Stomach (tissue), 9 donors: ENCODE results near the gene BAZ1A. TPM values are rescaled to one million over a fixed set of nuclear protein-coding genes. Genes with fewer than 3 reads are reported as not detected.

Experiments
- DNase-seq, 2 donors: peaks; one replicate each; pipeline versions ENCODE4 v3.0.0 to v3.0.0-alpha.2; 2013 to 2019
- H3K27ac ChIP-seq, 5 donors: fragments of 200-600 bp in 4 of 5; sonication (generic) in 4 of 5; one replicate each; pipeline ENCODE4 v1.5.1; 2013 to 2019; ENCODE audit warnings: mild to moderate bottlenecking in 1 of 5, moderate library complexity in 1 of 5
- H3K27me3 ChIP-seq, 3 donors: fragments of 200-600 bp; sonication (generic); one replicate each; pipeline ENCODE4 v1.5.1; 2017 to 2019; ENCODE audit warnings: mixed run types in 1 of 3
- H3K36me3 ChIP-seq, 4 donors: fragments of 200-600 bp; sonication (generic); 1 replicate in 3 of 4; 2 replicates in 1 of 4; pipeline ENCODE4 v1.5.1; 2016 to 2019
- H3K4me1 ChIP-seq, 4 donors: fragments of 200-600 bp; sonication (generic); one replicate each; pipeline ENCODE4 v1.5.1; 2016 to 2019
- H3K4me3 ChIP-seq, 4 donors: fragments of 200-600 bp; sonication (generic) in 3 of 4; one replicate each; pipeline ENCODE4 v1.5.1; 2016 to 2019; ENCODE audit warnings: mild to moderate bottlenecking in 1 of 4
- H3K9me3 ChIP-seq, 4 donors: fragments of 200-600 bp; sonication (generic); one replicate each; pipeline ENCODE4 v1.5.1; 2016 to 2019
- CTCF ChIP-seq, 7 experiments: fragments of 450-650 bp in 4 of 7; fragments of 200-600 bp in 3 of 7; sonication (generic) in 3 of 7; IDR thresholded peaks; one replicate each; pipeline ENCODE4 v1.5.1; 2016 to 2019; ENCODE audit warnings: antibody characterized with exemption in 7 of 7, control low read depth in 2 of 7, mild to moderate bottlenecking in 1 of 7
- EP300 ChIP-seq: sonication (generic); formaldehyde crosslinking; IDR thresholded peaks from one replicate; pipeline ENCODE4 v1.6.1; 2017; ENCODE audit warnings: antibody characterized with exemption
- POLR2A ChIP-seq, 4 donors: fragments of 450-650 bp; IDR thresholded peaks; one replicate each; pipeline ENCODE4 v1.6.1; 2016; ENCODE audit warnings: antibody characterized with exemption in 4 of 4, control low read depth in 2 of 4, mild to moderate bottlenecking in 1 of 4, moderate library complexity in 1 of 4
- POLR2AphosphoS5 ChIP-seq, 3 donors: sonication (generic); formaldehyde crosslinking; IDR thresholded peaks; one replicate each; pipeline ENCODE4 v1.6.1; 2016; ENCODE audit warnings: antibody characterized with exemption in 3 of 3
- WGBS, 5 donors: extraction: QIAGEN DNeasy Blood & Tissue Kit in 3 of 5; methylation state at CpG; one replicate each; pipeline versions ENCODE4 v1.1.5 to v1.1.7; 2013 to 2018; 5-methylcytosine and 5-hydroxymethylcytosine counted together
- intact Hi-C: fragments of 100-400 bp; cut with DNase I; formaldehyde crosslinking; loops from one replicate; pipeline ENCODE4 v1.15.1; 2023; ENCODE audit warnings: low total_unique reads
- polyA plus RNA-seq, 3 donors: library from polyadenylated mRNA; stranded (reverse); fragments of 200-250 nt; gene quantifications; one replicate each; pipeline ENCODE4 v1.2.3, GENCODE V29; 2013
- total RNA-seq, 5 donors: library from RNA; depleted of rRNA; stranded (reverse); fragments of >200 nt; gene quantifications; one replicate each; pipeline versions ENCODE4 v1.1.0 to v1.2.3, GENCODE V29; 2014 to 2016
- donor health status: healthy with polysubstance abuse.
- donor health status: Bipolar disorder and iron deficiency.
- donor health status: healthy.

BAZ1A gene
- total and polyA plus RNA-seq, 8 donors, result 13.3 to 110 (median 31.6) TPM

GRCh38 chr14:34826661-34827060 lies 48.5 kb downstream of the BAZ1A start:
- 95 to 98% (median 97%) methylated on average over 2 of the region's 2 CpGs for WGBS, 5 donors
- TF ChIP-seq POLR2AphosphoS5 (IDR thresholded peaks at IDR 0.05) (no peak), CTCF (IDR thresholded peaks at IDR 0.05) (no peak), POLR2A (IDR thresholded peaks at IDR 0.05) (no peak), EP300 (no peak)

GRCh38 chr14:34824826-34825225 lies 50.3 kb downstream of the BAZ1A start:
- TF ChIP-seq EP300 (no peak), CTCF (IDR thresholded peaks at IDR 0.05) (no peak), POLR2AphosphoS5 (IDR thresholded peaks at IDR 0.05) (no peak), POLR2A (IDR thresholded peaks at IDR 0.05) (no peak)
- Histone ChIP-seq H3K4me1 (no peaks in the 10 kb centered on the region), H3K36me3 (peaks cover 0 to 52% (median 39%) of the 10 kb centered on the region in 4 donors), H3K4me3 (no peak overlapping the region), H3K9me3 (no peaks in the 10 kb centered on the region), H3K27ac (no peak overlapping the region), H3K27me3 (no peaks in the 10 kb centered on the region)
- intact Hi-C loops, result no loop called here
- no peak for DNase-seq
- WGBS, 5 donors, result 90 to 94% (median 92%) methylated on average over 3 of the region's 3 CpGs

More at GRCh38 chr14:34826661-34827060, 48.5 kb downstream of the BAZ1A start:
- Histone ChIP-seq H3K27me3 (no peaks in the 10 kb centered on the region), H3K4me3 (no peak overlapping the region), H3K36me3 (peaks cover 0 to 41% (median 31%) of the 10 kb centered on the region in 4 donors), H3K27ac (no peak overlapping the region), H3K4me1 (no peaks in the 10 kb centered on the region), H3K9me3 (no peaks in the 10 kb centered on the region)
- intact Hi-C loops, result no loop called here
- DNase-seq, result no peak

GRCh38 chr14:34824256-34824655 lies 50.9 kb downstream of the BAZ1A start:
- H3K27me3 ChIP-seq, result no peaks in the 10 kb centered on the region
- intact Hi-C loops, result no loop called here
- H3K4me3 ChIP-seq, result no peak overlapping the region
- H3K9me3 ChIP-seq, result no peaks in the 10 kb centered on the region
- H3K4me1 ChIP-seq, result no peaks in the 10 kb centered on the region
- 82 to 100% (median 91%) methylated on average over 1 of the region's 1 CpG for WGBS, 5 donors
- H3K36me3 ChIP-seq, result peaks cover 0 to 55% (median 43%) of the 10 kb centered on the region in 4 donors
- no peak overlapping the region for H3K27ac ChIP-seq
- no peak for TF ChIP-seq CTCF (IDR thresholded peaks at IDR 0.05)
- DNase-seq, result no peak

- intact Hi-C loops, result no loop called here
- WGBS, 5 donors, result 86 to 98% (median 94%) methylated on average over 2 of the region's 2 CpGs
- Histone ChIP-seq H3K9me3 (no peaks in the 10 kb centered on the region), H3K27me3 (no peaks in the 10 kb centered on the region), H3K4me3 (no peak overlapping the region), H3K27ac (no peak overlapping the region), H3K4me1 (no peaks in the 10 kb centered on the region), H3K36me3 (peaks cover 0 to 40% (median 31%) of the 10 kb centered on the region in 4 donors)
- TF ChIP-seq EP300 (no peak), CTCF (IDR thresholded peaks at IDR 0.05) (no peak), POLR2A (IDR thresholded peaks at IDR 0.05) (no peak), POLR2AphosphoS5 (IDR thresholded peaks at IDR 0.05) (no peak)
- no peak for DNase-seq
These were observed 57.4 kb downstream of the BAZ1A start for GRCh38 chr14:34817768-34818167.
